Measurements from ENCODE around the gene PIGM. TPM values are rescaled to one million over a fixed set of nuclear protein-coding genes. Genes with fewer than 3 reads are reported as not detected.

PIGM gene
- polyA plus RNA-seq, 2 of the 4 experiments (the other 2 are of a cell fraction), result 5.0 to 7.2 TPM

DNA sequence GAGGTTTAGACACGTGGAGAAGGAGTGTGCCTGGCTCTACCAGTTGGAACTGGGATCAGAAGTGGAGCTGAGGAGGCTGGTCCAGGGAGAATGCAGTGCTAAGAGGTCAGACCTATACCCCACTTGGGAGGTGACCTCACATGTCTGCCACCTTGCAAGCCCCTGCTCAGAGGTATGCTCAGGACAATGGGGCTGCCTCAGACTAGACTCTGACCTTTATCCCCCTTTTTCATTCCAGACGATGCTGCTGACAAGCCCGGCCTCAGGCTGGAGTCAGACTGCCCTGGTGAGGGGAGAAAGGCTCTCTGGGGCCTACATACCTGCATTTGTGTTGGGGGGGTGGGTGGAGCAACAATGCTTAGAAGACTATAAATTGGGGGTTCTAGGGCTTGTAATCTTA, 33.0 kb upstream of the PIGM start:
- WGBS (ENCODE audit: missing lambda C conversion rate), result 16% methylated on average over 1 of the region's 3 CpGs
- ChIA-PET POLR2A (no interaction called here), CTCF (interaction anchor here (3.5 to 30.0 kb wide), 3 partner anchors 12 to 19 kb away, joined by 12 to 409 read pairs (median 20); partner anchors contain the start of gene KCNJ9)
- H3K4me1 ChIP-seq, result peaks cover 7% of the 10 kb centered on the region; the same call in 2 of the 3 replicates
- no peak for TF ChIP-seq MAFK (IDR thresholded peaks at IDR 0.05; ENCODE audit: partially characterized antibody)
- TF ChIP-seq, protein P1, sequence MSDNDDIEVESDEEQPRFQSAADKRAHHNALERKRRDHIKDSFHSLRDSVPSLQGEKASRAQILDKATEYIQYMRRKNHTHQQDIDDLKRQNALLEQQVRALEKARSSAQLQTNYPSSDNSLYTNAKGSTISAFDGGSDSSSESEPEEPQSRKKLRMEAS (IDR thresholded peaks at IDR 0.05), result no peak
- no peak for TF ChIP-seq HEYL (CRISPR knock-in tag; IDR thresholded peaks at IDR 0.05)
- no peak for TF ChIP-seq KDM5A (IDR thresholded peaks at IDR 0.05)
- TF ChIP-seq NPAS2 (CRISPR knock-in tag; IDR thresholded peaks at IDR 0.05; ENCODE audit: borderline replicate concordance), result no peak
- no peak for DNase-seq (ENCODE audit: low read depth in 1 of 2, low spot score in 1 of 2)
- no peak overlapping the region for H3K4me2 ChIP-seq
- no peak overlapping the region for H3K4me3 ChIP-seq
- no peaks in the 10 kb centered on the region for H3K9me3 ChIP-seq
- ATAC-seq, result no peak
- no peak for FAIRE-seq
- H3K27ac ChIP-seq, result no peak overlapping the region

DNA sequence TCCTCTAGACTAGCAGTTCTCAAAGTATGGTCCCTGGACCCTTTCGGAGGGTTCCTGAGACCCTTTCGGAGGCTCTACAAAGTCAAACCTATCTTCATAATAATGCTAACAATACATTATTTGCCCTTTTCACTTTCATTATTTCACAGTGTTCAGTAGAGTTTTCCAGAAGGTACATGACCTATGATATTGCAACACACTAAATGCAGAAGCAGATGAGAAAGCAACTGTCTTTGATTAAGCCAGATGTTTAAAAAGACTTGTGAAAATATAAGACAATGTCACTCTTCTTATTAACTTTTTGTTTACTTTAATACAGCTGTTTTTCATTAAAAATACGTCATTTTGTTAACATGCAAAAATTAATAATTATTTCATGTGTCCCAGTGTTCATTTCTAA, 32.4 kb upstream of the PIGM start:
- H3K4me3 ChIP-seq, result no peak overlapping the region
- CTCF ChIA-PET, result interaction anchor here (0.6 to 30.0 kb wide), 5 partner anchors 11 to 224 kb away, joined by 3 to 409 read pairs (median 12); partner anchors contain the start of gene KCNJ9
- H3K9me3 ChIP-seq, result no peaks in the 10 kb centered on the region
- FAIRE-seq, result no peak
- no peak overlapping the region for H3K4me2 ChIP-seq
- no peak overlapping the region for H3K27ac ChIP-seq
- no peak for DNase-seq (ENCODE audit: low read depth in 1 of 2, low spot score in 1 of 2)
- ATAC-seq, result no peak
- WGBS (ENCODE audit: missing lambda C conversion rate), result 74% methylated on average over 3 of the region's 3 CpGs
- peaks cover 7% of the 10 kb centered on the region; the same call in 2 of the 3 replicates for H3K4me1 ChIP-seq
- TF ChIP-seq, protein P2, sequence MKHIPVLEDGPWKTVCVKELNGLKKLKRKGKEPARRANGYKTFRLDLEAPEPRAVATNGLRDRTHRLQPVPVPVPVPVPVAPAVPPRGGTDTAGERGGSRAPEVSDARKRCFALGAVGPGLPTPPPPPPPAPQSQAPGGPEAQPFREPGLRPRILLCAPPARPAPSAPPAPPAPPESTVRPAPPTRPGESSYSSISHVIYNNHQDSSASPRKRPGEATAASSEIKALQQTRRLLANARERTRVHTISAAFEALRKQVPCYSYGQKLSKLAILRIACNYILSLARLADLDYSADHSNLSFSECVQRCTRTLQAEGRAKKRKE (CRISPR knock-in tag; IDR thresholded peaks at IDR 0.05; ENCODE audit: low read depth), result no peak
- no peak for TF ChIP-seq BHLHE40 (IDR thresholded peaks at IDR 0.05; ENCODE audit: low read depth, low read length)
- TF ChIP-seq, protein P3, sequence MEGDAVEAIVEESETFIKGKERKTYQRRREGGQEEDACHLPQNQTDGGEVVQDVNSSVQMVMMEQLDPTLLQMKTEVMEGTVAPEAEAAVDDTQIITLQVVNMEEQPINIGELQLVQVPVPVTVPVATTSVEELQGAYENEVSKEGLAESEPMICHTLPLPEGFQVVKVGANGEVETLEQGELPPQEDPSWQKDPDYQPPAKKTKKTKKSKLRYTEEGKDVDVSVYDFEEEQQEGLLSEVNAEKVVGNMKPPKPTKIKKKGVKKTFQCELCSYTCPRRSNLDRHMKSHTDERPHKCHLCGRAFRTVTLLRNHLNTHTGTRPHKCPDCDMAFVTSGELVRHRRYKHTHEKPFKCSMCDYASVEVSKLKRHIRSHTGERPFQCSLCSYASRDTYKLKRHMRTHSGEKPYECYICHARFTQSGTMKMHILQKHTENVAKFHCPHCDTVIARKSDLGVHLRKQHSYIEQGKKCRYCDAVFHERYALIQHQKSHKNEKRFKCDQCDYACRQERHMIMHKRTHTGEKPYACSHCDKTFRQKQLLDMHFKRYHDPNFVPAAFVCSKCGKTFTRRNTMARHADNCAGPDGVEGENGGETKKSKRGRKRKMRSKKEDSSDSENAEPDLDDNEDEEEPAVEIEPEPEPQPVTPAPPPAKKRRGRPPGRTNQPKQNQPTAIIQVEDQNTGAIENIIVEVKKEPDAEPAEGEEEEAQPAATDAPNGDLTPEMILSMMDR (IDR thresholded peaks at IDR 0.05), result no peak
- TF ChIP-seq, protein P1 (IDR thresholded peaks at IDR 0.05), result no peak
- no peak for TF ChIP-seq CEBPB (IDR thresholded peaks at IDR 0.05)
- no peak for TF ChIP-seq ZSCAN20 (CRISPR knock-in tag; IDR thresholded peaks at IDR 0.05)
- TF ChIP-seq, protein P4, sequence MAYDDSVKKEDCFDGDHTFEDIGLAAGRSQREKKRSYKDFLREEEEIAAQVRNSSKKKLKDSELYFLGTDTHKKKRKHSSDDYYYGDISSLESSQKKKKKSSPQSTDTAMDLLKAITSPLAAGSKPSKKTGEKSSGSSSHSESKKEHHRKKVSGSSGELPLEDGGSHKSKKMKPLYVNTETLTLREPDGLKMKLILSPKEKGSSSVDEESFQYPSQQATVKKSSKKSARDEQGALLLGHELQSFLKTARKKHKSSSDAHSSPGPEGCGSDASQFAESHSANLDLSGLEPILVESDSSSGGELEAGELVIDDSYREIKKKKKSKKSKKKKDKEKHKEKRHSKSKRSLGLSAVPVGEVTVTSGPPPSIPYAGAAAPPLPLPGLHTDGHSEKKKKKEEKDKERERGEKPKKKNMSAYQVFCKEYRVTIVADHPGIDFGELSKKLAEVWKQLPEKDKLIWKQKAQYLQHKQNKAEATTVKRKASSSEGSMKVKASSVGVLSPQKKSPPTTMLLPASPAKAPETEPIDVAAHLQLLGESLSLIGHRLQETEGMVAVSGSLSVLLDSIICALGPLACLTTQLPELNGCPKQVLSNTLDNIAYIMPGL (CRISPR knock-in tag; IDR thresholded peaks at IDR 0.05; ENCODE audit: borderline replicate concordance), result no peak
- no peak for TF ChIP-seq JUN (IDR thresholded peaks at IDR 0.05)
- TF ChIP-seq HOXB5 (CRISPR knock-in tag; IDR thresholded peaks at IDR 0.05), result no peak
- TF ChIP-seq, protein P5, sequence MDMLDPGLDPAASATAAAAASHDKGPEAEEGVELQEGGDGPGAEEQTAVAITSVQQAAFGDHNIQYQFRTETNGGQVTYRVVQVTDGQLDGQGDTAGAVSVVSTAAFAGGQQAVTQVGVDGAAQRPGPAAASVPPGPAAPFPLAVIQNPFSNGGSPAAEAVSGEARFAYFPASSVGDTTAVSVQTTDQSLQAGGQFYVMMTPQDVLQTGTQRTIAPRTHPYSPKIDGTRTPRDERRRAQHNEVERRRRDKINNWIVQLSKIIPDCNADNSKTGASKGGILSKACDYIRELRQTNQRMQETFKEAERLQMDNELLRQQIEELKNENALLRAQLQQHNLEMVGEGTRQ (IDR thresholded peaks at IDR 0.05), result no peak
- POLR2A ChIA-PET, result no interaction called here

DNA sequence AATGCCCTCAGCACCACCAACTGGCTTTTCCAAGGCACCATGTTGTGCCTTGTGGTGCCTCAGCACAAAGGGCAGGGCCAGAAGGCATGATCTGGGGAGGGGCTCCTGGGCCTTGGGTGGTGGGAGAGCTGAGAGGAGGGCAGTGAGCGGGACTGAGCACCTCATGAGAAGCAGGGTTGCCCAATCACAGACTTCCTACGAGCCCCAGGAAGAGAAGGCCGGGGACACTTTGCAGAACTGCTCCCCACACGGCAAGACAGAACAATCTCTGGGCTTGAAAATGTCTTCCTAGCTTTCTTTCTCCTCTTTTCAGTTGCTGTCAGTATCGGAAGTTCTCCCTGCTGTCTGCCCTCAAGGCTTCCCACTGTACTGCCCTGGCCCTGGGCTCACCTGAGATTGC, 31.4 kb upstream of the PIGM start:
- DNase-seq (ENCODE audit: low read depth in 1 of 2, low spot score in 1 of 2), result no peak
- Histone ChIP-seq H3K9me3 (no peaks in the 10 kb centered on the region), H3K4me1 (peaks cover 7% of the 10 kb centered on the region; the same call in 2 of the 3 replicates), H3K4me3 (no peak overlapping the region), H3K4me2 (no peak overlapping the region), H3K27ac (no peak overlapping the region)
- ChIA-PET CTCF (interaction anchor here (0.8 to 30.0 kb wide), 7 partner anchors 10 to 189 kb away, joined by 3 to 409 read pairs (median 6); partner anchors contain the start of gene KCNJ9), POLR2A (no interaction called here)
- 83% methylated on average over 5 of the region's 5 CpGs for WGBS (ENCODE audit: missing lambda C conversion rate)
- ATAC-seq, result no peak
- FAIRE-seq, result no peak
- TF ChIP-seq JUNB (IDR thresholded peaks at IDR 0.05), result no peak
- no peak for TF ChIP-seq NFE2L2 (conservative IDR thresholded peaks at IDR 0.05; ENCODE audit: low read length)
- TF ChIP-seq, protein P6, sequence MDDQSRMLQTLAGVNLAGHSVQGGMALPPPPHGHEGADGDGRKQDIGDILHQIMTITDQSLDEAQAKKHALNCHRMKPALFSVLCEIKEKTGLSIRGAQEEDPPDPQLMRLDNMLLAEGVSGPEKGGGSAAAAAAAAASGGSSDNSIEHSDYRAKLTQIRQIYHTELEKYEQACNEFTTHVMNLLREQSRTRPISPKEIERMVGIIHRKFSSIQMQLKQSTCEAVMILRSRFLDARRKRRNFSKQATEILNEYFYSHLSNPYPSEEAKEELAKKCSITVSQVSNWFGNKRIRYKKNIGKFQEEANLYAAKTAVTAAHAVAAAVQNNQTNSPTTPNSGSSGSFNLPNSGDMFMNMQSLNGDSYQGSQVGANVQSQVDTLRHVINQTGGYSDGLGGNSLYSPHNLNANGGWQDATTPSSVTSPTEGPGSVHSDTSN (IDR thresholded peaks at IDR 0.05), result no peak
- TF ChIP-seq, protein P7, sequence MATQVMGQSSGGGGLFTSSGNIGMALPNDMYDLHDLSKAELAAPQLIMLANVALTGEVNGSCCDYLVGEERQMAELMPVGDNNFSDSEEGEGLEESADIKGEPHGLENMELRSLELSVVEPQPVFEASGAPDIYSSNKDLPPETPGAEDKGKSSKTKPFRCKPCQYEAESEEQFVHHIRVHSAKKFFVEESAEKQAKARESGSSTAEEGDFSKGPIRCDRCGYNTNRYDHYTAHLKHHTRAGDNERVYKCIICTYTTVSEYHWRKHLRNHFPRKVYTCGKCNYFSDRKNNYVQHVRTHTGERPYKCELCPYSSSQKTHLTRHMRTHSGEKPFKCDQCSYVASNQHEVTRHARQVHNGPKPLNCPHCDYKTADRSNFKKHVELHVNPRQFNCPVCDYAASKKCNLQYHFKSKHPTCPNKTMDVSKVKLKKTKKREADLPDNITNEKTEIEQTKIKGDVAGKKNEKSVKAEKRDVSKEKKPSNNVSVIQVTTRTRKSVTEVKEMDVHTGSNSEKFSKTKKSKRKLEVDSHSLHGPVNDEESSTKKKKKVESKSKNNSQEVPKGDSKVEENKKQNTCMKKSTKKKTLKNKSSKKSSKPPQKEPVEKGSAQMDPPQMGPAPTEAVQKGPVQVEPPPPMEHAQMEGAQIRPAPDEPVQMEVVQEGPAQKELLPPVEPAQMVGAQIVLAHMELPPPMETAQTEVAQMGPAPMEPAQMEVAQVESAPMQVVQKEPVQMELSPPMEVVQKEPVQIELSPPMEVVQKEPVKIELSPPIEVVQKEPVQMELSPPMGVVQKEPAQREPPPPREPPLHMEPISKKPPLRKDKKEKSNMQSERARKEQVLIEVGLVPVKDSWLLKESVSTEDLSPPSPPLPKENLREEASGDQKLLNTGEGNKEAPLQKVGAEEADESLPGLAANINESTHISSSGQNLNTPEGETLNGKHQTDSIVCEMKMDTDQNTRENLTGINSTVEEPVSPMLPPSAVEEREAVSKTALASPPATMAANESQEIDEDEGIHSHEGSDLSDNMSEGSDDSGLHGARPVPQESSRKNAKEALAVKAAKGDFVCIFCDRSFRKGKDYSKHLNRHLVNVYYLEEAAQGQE (IDR thresholded peaks at IDR 0.05), result no peak
- TF ChIP-seq, protein P4 (CRISPR knock-in tag; IDR thresholded peaks at IDR 0.05; ENCODE audit: borderline replicate concordance), result no peak
- no peak for TF ChIP-seq CHD2 (IDR thresholded peaks at IDR 0.05; ENCODE audit: low read length, partially characterized antibody)

Data from A549 (cell line).